RWPE2 (cell line): Measurements from ENCODE around the gene TBL1X.

Source experiments
- ATAC-seq: fragments of 200-7000 bp; cut with Tn5 transposase; 3 replicates; pipeline ENCODE4 v1.9.1; 2021; ENCODE audit warnings: low read depth
- DNase-seq: peaks from one replicate; pipeline ENCODE4 v3.0.0-alpha.2; 2020; ENCODE audit warnings: low spot score
- H3K27ac ChIP-seq: fragments of 450-650 bp; 2 replicates; pipeline ENCODE4 v1.5.1; 2017; ENCODE audit warnings: mild to moderate bottlenecking; ENCODE audit not compliant: poor library complexity, severe bottlenecking
- H3K27me3 ChIP-seq: fragments of 250-450 bp; sonication (Bioruptor Pico); 2 replicates; pipeline ENCODE4 v1.5.1; 2021; ENCODE audit warnings: mild to moderate bottlenecking, moderate library complexity; ENCODE audit not compliant: insufficient read depth, poor library complexity, severe bottlenecking
- H3K36me3 ChIP-seq: fragments of 250-450 bp; sonication (Bioruptor Pico); 2 replicates; pipeline ENCODE4 v1.5.1; 2020; ENCODE audit warnings: low read depth, mild to moderate bottlenecking, moderate library complexity
- H3K4me1 ChIP-seq: fragments of 250-450 bp; sonication (Bioruptor Pico); 2 replicates; pipeline ENCODE4 v1.5.1; 2021; ENCODE audit warnings: mild to moderate bottlenecking, moderate library complexity; ENCODE audit not compliant: insufficient read depth, poor library complexity, severe bottlenecking
- H3K4me3 ChIP-seq: fragments of 250-450 bp; sonication (Bioruptor Pico); 2 replicates; pipeline ENCODE4 v1.5.1; 2021; ENCODE audit warnings: mild to moderate bottlenecking, moderate library complexity; ENCODE audit not compliant: severe bottlenecking
- H3K9me3 ChIP-seq: fragments of 250-450 bp; sonication (Bioruptor Pico); 2 replicates; pipeline ENCODE4 v1.5.1; 2021; ENCODE audit warnings: mild to moderate bottlenecking, moderate library complexity; ENCODE audit not compliant: severe bottlenecking
- CTCF ChIP-seq: fragments of 450-650 bp; IDR thresholded peaks from one replicate; pipeline ENCODE4 v1.5.1; 2017; ENCODE audit warnings: mild to moderate bottlenecking, moderate library complexity; ENCODE audit not compliant: poor library complexity, severe bottlenecking

The TBL1X gene

GRCh38 chrX:9561199-9561598, 96.3 kb downstream of the TBL1X start:
- no peak for TF ChIP-seq CTCF
- Histone ChIP-seq H3K27ac (no peak overlapping the region), H3K9me3 (no peaks in the 10 kb centered on the region), H3K27me3 (no peaks in the 10 kb centered on the region), H3K4me3 (no peak overlapping the region), H3K36me3 (no peaks in the 10 kb centered on the region), H3K4me1 (peaks cover 22% of the 10 kb centered on the region)
- ATAC-seq (no peak), DNase-seq (no peak)

GRCh38 chrX:9562851-9563250, 98.0 kb downstream of the TBL1X start:
- DNase-seq: peak; percentile 66
- no peak for TF ChIP-seq CTCF
- ATAC-seq: peak; percentile 89
- no peak overlapping the region for H3K4me3 ChIP-seq
- no peaks in the 10 kb centered on the region for H3K27me3 ChIP-seq
- peaks cover 27% of the 10 kb centered on the region for H3K4me1 ChIP-seq
- peak overlapping the region; percentile 45 for H3K27ac ChIP-seq
- H3K36me3 ChIP-seq: no peaks in the 10 kb centered on the region
- H3K9me3 ChIP-seq: no peaks in the 10 kb centered on the region

DNA sequence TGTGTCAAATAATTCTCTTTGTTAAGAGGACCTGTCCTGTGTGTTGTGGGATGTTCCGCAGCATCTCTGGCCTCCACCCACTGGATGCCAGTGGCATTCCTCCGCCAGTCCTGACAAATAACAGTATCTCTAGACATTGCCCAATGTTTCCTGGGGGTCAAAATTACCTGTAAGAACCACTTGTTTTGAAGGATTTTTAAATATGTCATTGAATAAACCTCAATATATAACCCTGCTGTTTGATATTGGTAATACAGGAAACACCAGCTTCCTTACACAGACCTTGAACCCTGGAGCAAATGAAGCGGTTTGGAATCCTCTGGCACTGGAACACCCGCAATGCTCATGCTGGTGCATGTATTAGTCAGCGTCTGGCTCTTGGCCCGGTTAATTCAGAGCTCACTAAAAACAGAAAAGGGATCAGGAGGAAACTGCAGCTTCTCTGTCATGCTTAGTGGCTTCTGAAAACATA, 101.3 kb downstream of the TBL1X start:
- H3K9me3 ChIP-seq: no peaks in the 10 kb centered on the region
- H3K4me3 ChIP-seq: no peak overlapping the region
- no peaks in the 10 kb centered on the region for H3K27me3 ChIP-seq
- DNase-seq (peak; percentile 61), ATAC-seq (peak; percentile 77)
- no peak for TF ChIP-seq CTCF
- peaks cover 27% of the 10 kb centered on the region for H3K4me1 ChIP-seq
- no peaks in the 10 kb centered on the region for H3K36me3 ChIP-seq
- peak overlapping the region; percentile 60 for H3K27ac ChIP-seq

GRCh38 chrX:9569876-9570301, 105.0 kb downstream of the TBL1X start:
- no peak overlapping the region for H3K4me3 ChIP-seq
- no peaks in the 10 kb centered on the region for H3K9me3 ChIP-seq
- H3K36me3 ChIP-seq: no peaks in the 10 kb centered on the region
- no peaks in the 10 kb centered on the region for H3K27me3 ChIP-seq
- H3K4me1 ChIP-seq: peaks cover 13% of the 10 kb centered on the region
- no peak for TF ChIP-seq CTCF
- no peak for DNase-seq
- H3K27ac ChIP-seq: no peak overlapping the region
- ATAC-seq: no peak

- no peak for TF ChIP-seq CTCF
- no peaks in the 10 kb centered on the region for H3K27me3 ChIP-seq
- ATAC-seq: no peak
- H3K4me1 ChIP-seq: no peaks in the 10 kb centered on the region
- H3K27ac ChIP-seq: no peak overlapping the region
- H3K36me3 ChIP-seq: no peaks in the 10 kb centered on the region
- no peak overlapping the region for H3K4me3 ChIP-seq
- no peaks in the 10 kb centered on the region for H3K9me3 ChIP-seq
- DNase-seq: no peak
These were observed 108.6 kb downstream of the TBL1X start for GRCh38 chrX:9573282-9574106.
